Endothelial cell of umbilical vein (primary cell): ENCODE results near the gene RAB11FIP3. TPM values are rescaled to one million over a fixed set of nuclear protein-coding genes. Genes with fewer than 3 reads are reported as not detected.
"Not testable (repeated sequence)": the region's sequence is repeated elsewhere in the genome, so short reads cannot be mapped to it uniquely, and the experiment has no call there.

Source experiments
- BruUV-seq: library from RNA; stranded (reverse); fragments of 400-500 nt; replicated peaks from 2 replicates; lab custom pipeline; 2021; lab: Mats Ljungman, UMichigan
- CTCF ChIA-PET: fragments of 300-600, 350-600 bp; sonication (Branson Sonifier 250); formaldehyde crosslinking; loops from one replicate; lab custom pipeline; 2021; ENCODE audit warnings: antibody characterized with exemption, inconsistent platforms; lab: Charles Lee
- POLR2A ChIA-PET: fragments of 300-600, 350-600 bp; sonication (Branson Sonifier 250); formaldehyde crosslinking; loops from one replicate; lab custom pipeline; 2021; ENCODE audit warnings: antibody characterized with exemption, inconsistent platforms; lab: Charles Lee
- DNase-seq: peaks from one replicate; pipeline ENCODE4 v3.0.0-alpha.2; 2011; ENCODE audit warnings: low read depth, low spot score
- FAIRE-seq: peaks from 2 replicates; lab custom pipeline; 2011; peaks lifted over from hg19 to GRCh38; lab: Jason Lieb, UNC
- H2AFZ ChIP-seq: 2 replicates; pipeline ENCODE4 v1.6.0; 2012; ENCODE audit warnings: low read depth, low read length, control low read depth, inconsistent platforms
- H3K27ac ChIP-seq: 2 replicates; pipeline ENCODE4 v1.5.1; 2011; ENCODE audit warnings: low read depth, mild to moderate bottlenecking, control low read depth, low read length, moderate library complexity; ENCODE audit not compliant: insufficient read depth
- H3K27me3 ChIP-seq, 2 experiments: 2 replicates each; pipeline versions ENCODE4 v1.6.0 to v1.6.1; 2011; ENCODE audit warnings: low read length in 2 of 2, mixed read lengths in 1 of 2; ENCODE audit not compliant: control insufficient read depth in 2 of 2, insufficient read depth in 2 of 2
- H3K36me3 ChIP-seq, 2 experiments: 2 replicates in 1 of 2; 3 replicates in 1 of 2; pipeline ENCODE4 v1.5.1; 2011; ENCODE audit warnings: low read length in 2 of 2, mild to moderate bottlenecking in 1 of 2, moderate library complexity in 1 of 2; ENCODE audit not compliant: control insufficient read depth in 2 of 2, insufficient read depth in 2 of 2; ENCODE audit errors: extremely low read depth in 1 of 2
- H3K4me1 ChIP-seq: 3 replicates; pipeline ENCODE4 v1.5.1; 2011; ENCODE audit warnings: mild to moderate bottlenecking, low read length; ENCODE audit not compliant: control insufficient read depth, insufficient read depth; ENCODE audit errors: extremely low read depth
- H3K4me2 ChIP-seq: 2 replicates; pipeline ENCODE4 v1.6.1; 2011; ENCODE audit warnings: low read length, control low read depth, mixed read lengths; ENCODE audit not compliant: insufficient read depth
- H3K4me3 ChIP-seq, 3 experiments: fragments of 200-600 bp in 1 of 3; sonication (generic), shearing (Covaris generic) in 1 of 3; replicated peaks in 1 of 3; 2 replicates each; pipeline ENCODE4 v1.5.1; 2011 to 2016; ENCODE audit warnings: control low read depth in 3 of 3, low read length in 3 of 3, mild to moderate bottlenecking in 2 of 3, inconsistent platforms in 1 of 3, low read depth in 1 of 3, moderate library complexity in 1 of 3; ENCODE audit not compliant: insufficient read depth in 1 of 3
- H3K79me2 ChIP-seq: 2 replicates; pipeline ENCODE4 v1.6.0; 2012; ENCODE audit warnings: low read length, inconsistent platforms; ENCODE audit not compliant: control insufficient read depth, insufficient read depth
- H3K9ac ChIP-seq: replicated peaks from 2 replicates; pipeline ENCODE3; 2011; ENCODE audit warnings: low read length, control low read depth; ENCODE audit not compliant: insufficient read depth; ENCODE audit errors: extremely low read depth
- H3K9me1 ChIP-seq: replicated peaks from 3 replicates; pipeline ENCODE4 v1.6.0; 2011; ENCODE audit warnings: mild to moderate bottlenecking, low read length; ENCODE audit not compliant: control insufficient read depth, insufficient read depth; ENCODE audit errors: extremely low read depth
- H3K9me3 ChIP-seq: replicated peaks from 2 replicates; pipeline ENCODE4 v1.5.1; 2012; ENCODE audit warnings: low read length, inconsistent platforms; ENCODE audit not compliant: control insufficient read depth, insufficient read depth
- H4K20me1 ChIP-seq: replicated peaks from 2 replicates; pipeline ENCODE3; 2011; ENCODE audit warnings: mild to moderate bottlenecking, low read length; ENCODE audit not compliant: control insufficient read depth, insufficient read depth; ENCODE audit errors: extremely low read depth
- CTCF ChIP-seq, 2 donors: IDR thresholded peaks; 1 replicate in 1 of 2; 2 replicates in 1 of 2; pipeline ENCODE4 v1.5.1; 2011; ENCODE audit warnings: low read length in 2 of 2, mild to moderate bottlenecking in 2 of 2, moderate library complexity in 2 of 2, control low read depth in 1 of 2, inconsistent platforms in 1 of 2, low read depth in 1 of 2; ENCODE audit not compliant: insufficient read depth in 1 of 2; ENCODE audit errors: extremely low read depth in 1 of 2
- EZH2 ChIP-seq: IDR thresholded peaks from 2 replicates; pipeline ENCODE4 v1.6.1; 2012; ENCODE audit warnings: borderline replicate concordance, low read depth, mild to moderate bottlenecking, moderate library complexity, low read length, inconsistent platforms; ENCODE audit not compliant: severe bottlenecking
- FOS ChIP-seq: IDR thresholded peaks from 2 replicates; pipeline ENCODE4 v1.6.1; 2011; ENCODE audit warnings: mild to moderate bottlenecking, low read length, moderate library complexity, borderline replicate concordance; ENCODE audit not compliant: insufficient read depth
- GATA2 ChIP-seq: IDR thresholded peaks from 2 replicates; pipeline ENCODE4 v1.7.0; 2011; ENCODE audit warnings: low read depth, mild to moderate bottlenecking, moderate library complexity, mixed read lengths, low read length; ENCODE audit not compliant: insufficient read length, insufficient read depth
- JUN ChIP-seq: IDR thresholded peaks from 2 replicates; pipeline ENCODE4 v1.6.1; 2011; ENCODE audit warnings: borderline replicate concordance, low read depth; ENCODE audit not compliant: insufficient read length, insufficient read depth
- MAX ChIP-seq: IDR thresholded peaks from 2 replicates; pipeline ENCODE4 v1.6.1; 2011; ENCODE audit not compliant: insufficient read depth, insufficient read length
- MYC ChIP-seq: IDR thresholded peaks from one replicate; pipeline ENCODE4 v1.6.1; 2011; ENCODE audit warnings: mild to moderate bottlenecking, low read depth, low read length
- dilution Hi-C: fragments of 300-500 bp; cut with MboI; formaldehyde crosslinking; loops from one replicate; pipeline ENCODE4 v1.15.0; 2019; ENCODE audit warnings: low sequenced_read_pairs; ENCODE audit not compliant: extremely low pct_ligation_motif_present
- intact Hi-C: fragments of 100-400 bp; cut with micrococcal nuclease; formaldehyde crosslinking; loops from one replicate; pipeline ENCODE4 v1.10.0; 2022
- polyA plus RNA-seq, 4 experiments: library from polyadenylated mRNA; depleted of rRNA in 3 of 4; stranded (reverse) in 3 of 4; unstranded in 1 of 4; fragments of >200 nt; gene quantifications; 2 replicates each; pipeline versions ENCODE4 v1.2.1 to v1.2.3, GENCODE V29; 2011 to 2012; ENCODE audit warnings: missing spikeins in 1 of 4
- total RNA-seq: library from RNA; stranded (reverse); gene quantifications from 2 replicates; pipeline ENCODE4 v1.2.3, GENCODE V29; 2021

The RAB11FIP3 gene
- total and polyA plus RNA-seq, 2 donors (not counting 3 experiments of a cell fraction or from before 2014, with no cell fraction given), result 20.5 to 75.9 TPM

GRCh38 chr16:378113-378820 lies 47.2 kb upstream of the RAB11FIP3 start:
- intact Hi-C loops, BruUV-seq, H3K9ac ChIP-seq, H3K9me1 ChIP-seq, POLR2A ChIA-PET, H3K4me3 ChIP-seq, H3K4me2 ChIP-seq, H3K4me1 ChIP-seq, H2AFZ ChIP-seq, H4K20me1 ChIP-seq, dilution Hi-C loops, DNase-seq, H3K9me3 ChIP-seq, H3K27me3 ChIP-seq, H3K27ac ChIP-seq, FAIRE-seq: not testable (repeated sequence)
- CTCF ChIA-PET, result interaction anchor here (2.5 kb wide), 1 partner anchor 16 kb away, joined by 7 read pairs; no protein-coding TSS in a partner anchor
- Histone ChIP-seq H3K79me2 (peaks cover 26% of the 10 kb centered on the region), H3K36me3 (peaks cover 6 to 35% of the 10 kb centered on the region in 2 experiments)

- TF ChIP-seq EZH2 (no peak), FOS (no peak), GATA2 (no peak), JUN (no peak), CTCF (IDR thresholded peaks at IDR 0.05; ENCODE audit: extremely low read depth in 1 of 2, insufficient read depth in 1 of 2, low read depth in 1 of 2, low read length in 2 of 2) (no peak), MAX (no peak), MYC (no peak)
- DNase-seq (no peak), FAIRE-seq (no peak)
- no TSS peak for BruUV-seq
- Histone ChIP-seq H3K36me3 (peaks cover 6 to 30% of the 10 kb centered on the region in 2 experiments), H3K9ac (no peak overlapping the region), H3K4me3 (no peak overlapping the region), H2AFZ (no peak overlapping the region), H3K27ac (no peak overlapping the region), H3K9me3 (no peaks in the 10 kb centered on the region), H3K27me3 (no peaks in the 10 kb centered on the region), H3K4me1 (peaks cover 15% of the 10 kb centered on the region), H3K79me2 (peaks cover 26% of the 10 kb centered on the region), H4K20me1 (no peaks in the 10 kb centered on the region), H3K9me1 (no peaks in the 10 kb centered on the region), H3K4me2 (no peak overlapping the region)
- ChIA-PET POLR2A (no interaction called here), CTCF (interaction anchor here (2.5 kb wide), 1 partner anchor 16 kb away, joined by 7 read pairs; no protein-coding TSS in a partner anchor)
- dilution Hi-C loops, result no loop called here
- intact Hi-C loops, result no loop called here
Observed at GRCh38 chr16:378821-379182, 46.6 kb upstream of the RAB11FIP3 start.
